ENCODE data around the gene TRAPPC12. TPM values are rescaled to one million over a fixed set of nuclear protein-coding genes. Genes with fewer than 3 reads are reported as not detected.
"Not testable (repeated sequence)": the region's sequence is repeated elsewhere in the genome, so short reads cannot be mapped to it uniquely, and the experiment has no call there.

TRAPPC12 gene
- total RNA-seq, 1 donor from 2014 or later: 104 TPM

GRCh38 chr2:3446381-3446780, 66.9 kb downstream of the TRAPPC12 start:
- no peak for ATAC-seq (ENCODE audit: poor library complexity)
- intact Hi-C loops (cut with DNase I): no loop called here
- no peak for DNase-seq

- intact Hi-C loops (cut with DNase I): not testable (repeated sequence)
Measured at GRCh38 chr2:3447186-3447585, 67.7 kb downstream of the TRAPPC12 start.

GRCh38 chr2:3447789-3448317, 68.4 kb downstream of the TRAPPC12 start:
- DNase-seq (no peak), ATAC-seq (ENCODE audit: poor library complexity) (no peak)
- intact Hi-C loops (cut with DNase I): no loop called here

More at GRCh38 chr2:3447186-3447585, 67.7 kb downstream of the TRAPPC12 start:
- not testable (repeated sequence) for ATAC-seq (ENCODE audit: poor library complexity); DNase-seq

- DNase-seq; intact Hi-C loops (cut with DNase I): not testable (repeated sequence)
- peak; percentile 51 for ATAC-seq (ENCODE audit: poor library complexity)
Measured at GRCh38 chr2:3448441-3448911, 69.0 kb downstream of the TRAPPC12 start.

GRCh38 chr2:3449086-3449485, 69.6 kb downstream of the TRAPPC12 start:
- DNase-seq (no peak), ATAC-seq (ENCODE audit: poor library complexity) (no peak)
- intact Hi-C loops (cut with DNase I): no loop called here

- DNase-seq: no peak
- intact Hi-C loops (cut with DNase I): no loop called here
- no peak for ATAC-seq (ENCODE audit: poor library complexity)
Measured at GRCh38 chr2:3449936-3450335, 70.4 kb downstream of the TRAPPC12 start.

- DNase-seq: no peak
- intact Hi-C loops (cut with DNase I): no loop called here
- ATAC-seq (ENCODE audit: poor library complexity): peak; percentile 13
Measured at GRCh38 chr2:3450385-3451010, 71.0 kb downstream of the TRAPPC12 start.

GRCh38 chr2:3451169-3451568, 71.7 kb downstream of the TRAPPC12 start:
- no peak for ATAC-seq (ENCODE audit: poor library complexity)

GRCh38 chr2:3451926-3452671, 72.6 kb downstream of the TRAPPC12 start:
- no peak for ATAC-seq (ENCODE audit: poor library complexity)
- intact Hi-C loops (cut with DNase I): no loop called here
- no peak for DNase-seq

More at GRCh38 chr2:3451169-3451568, 71.7 kb downstream of the TRAPPC12 start:
- intact Hi-C loops (cut with DNase I): no loop called here
- DNase-seq: no peak

GRCh38 chr2:3453190-3453999, 73.9 kb downstream of the TRAPPC12 start:
- intact Hi-C loops (cut with DNase I): no loop called here
- ATAC-seq (ENCODE audit: poor library complexity) (no peak), DNase-seq (no peak)

- intact Hi-C loops (cut with DNase I); ATAC-seq (ENCODE audit: poor library complexity); DNase-seq: not testable (repeated sequence)
Measured at GRCh38 chr2:3454005-3454404, 74.5 kb downstream of the TRAPPC12 start.

GRCh38 chr2:3454802-3455201, 75.3 kb downstream of the TRAPPC12 start:
- DNase-seq (no peak), ATAC-seq (ENCODE audit: poor library complexity) (no peak)
- intact Hi-C loops (cut with DNase I): no loop called here

GRCh38 chr2:3456125-3456524, 76.6 kb downstream of the TRAPPC12 start:
- no peak for DNase-seq
- ATAC-seq (ENCODE audit: poor library complexity): no peak
- intact Hi-C loops (cut with DNase I): no loop called here

GRCh38 chr2:3457524-3458395, 78.3 kb downstream of the TRAPPC12 start:
- no peak for ATAC-seq (ENCODE audit: poor library complexity)
- DNase-seq: no peak
- intact Hi-C loops (cut with DNase I): no loop called here

GRCh38 chr2:3458396-3459184, 79.1 kb downstream of the TRAPPC12 start:
- ATAC-seq (ENCODE audit: poor library complexity) (no peak), DNase-seq (no peak)
- intact Hi-C loops (cut with DNase I): no loop called here

- DNase-seq (peak; percentile 83), ATAC-seq (ENCODE audit: poor library complexity) (peak; percentile 87)
- intact Hi-C loops (cut with DNase I): loop anchor here (5.0 kb wide), 1 partner anchor 37 kb away; no protein-coding TSS in a partner anchor
Measured at GRCh38 chr2:3459185-3460015, 79.9 kb downstream of the TRAPPC12 start.
